ENCODE measurements around the gene SMIM43. TPM values are rescaled to one million over a fixed set of nuclear protein-coding genes. Genes with fewer than 3 reads are reported as not detected.

The SMIM43 gene
- total RNA-seq, 2 donors from 2014 or later = not detected

DNA sequence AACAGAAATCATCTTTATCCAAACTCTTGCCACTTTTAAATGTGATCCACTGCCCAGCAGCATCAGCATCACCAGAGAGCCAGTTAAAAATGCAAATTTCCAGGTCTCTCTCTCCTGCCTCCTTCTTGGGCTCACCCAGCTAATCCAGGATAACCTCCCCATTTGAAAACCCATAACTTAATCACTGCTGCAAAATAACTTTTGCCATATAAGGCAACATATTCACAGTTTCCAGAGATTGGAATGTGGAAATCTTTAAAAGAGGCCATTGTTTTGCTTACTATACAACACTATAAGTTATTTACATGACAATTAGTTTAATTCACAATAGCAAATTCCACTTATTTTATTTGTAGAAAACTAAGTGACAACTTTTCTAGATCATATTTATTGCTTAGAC is 31.3 kb upstream of the SMIM43 start:
- Histone ChIP-seq H3K36me3 (no peaks in the 10 kb centered on the region), H3K4me3 (no peak overlapping the region), H3K9me3 (no peaks in the 10 kb centered on the region), H3K27me3 (replicated peaks; ENCODE audit: insufficient read depth) (no peaks in the 10 kb centered on the region), H3K27ac (no peak overlapping the region), H3K4me1 (ENCODE audit: control insufficient read depth in 1 of 2, low read depth in 2 of 2) (no peaks in the 10 kb centered on the region)
- ATAC-seq (ENCODE audit: insufficient number of reproducible peaks, low FRiP score, low read depth) (no peak), DNase-seq (ENCODE audit: low spot score) (no peak)
- TF ChIP-seq, protein P1, sequence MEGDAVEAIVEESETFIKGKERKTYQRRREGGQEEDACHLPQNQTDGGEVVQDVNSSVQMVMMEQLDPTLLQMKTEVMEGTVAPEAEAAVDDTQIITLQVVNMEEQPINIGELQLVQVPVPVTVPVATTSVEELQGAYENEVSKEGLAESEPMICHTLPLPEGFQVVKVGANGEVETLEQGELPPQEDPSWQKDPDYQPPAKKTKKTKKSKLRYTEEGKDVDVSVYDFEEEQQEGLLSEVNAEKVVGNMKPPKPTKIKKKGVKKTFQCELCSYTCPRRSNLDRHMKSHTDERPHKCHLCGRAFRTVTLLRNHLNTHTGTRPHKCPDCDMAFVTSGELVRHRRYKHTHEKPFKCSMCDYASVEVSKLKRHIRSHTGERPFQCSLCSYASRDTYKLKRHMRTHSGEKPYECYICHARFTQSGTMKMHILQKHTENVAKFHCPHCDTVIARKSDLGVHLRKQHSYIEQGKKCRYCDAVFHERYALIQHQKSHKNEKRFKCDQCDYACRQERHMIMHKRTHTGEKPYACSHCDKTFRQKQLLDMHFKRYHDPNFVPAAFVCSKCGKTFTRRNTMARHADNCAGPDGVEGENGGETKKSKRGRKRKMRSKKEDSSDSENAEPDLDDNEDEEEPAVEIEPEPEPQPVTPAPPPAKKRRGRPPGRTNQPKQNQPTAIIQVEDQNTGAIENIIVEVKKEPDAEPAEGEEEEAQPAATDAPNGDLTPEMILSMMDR (IDR thresholded peaks at IDR 0.05) = no peak

DNA sequence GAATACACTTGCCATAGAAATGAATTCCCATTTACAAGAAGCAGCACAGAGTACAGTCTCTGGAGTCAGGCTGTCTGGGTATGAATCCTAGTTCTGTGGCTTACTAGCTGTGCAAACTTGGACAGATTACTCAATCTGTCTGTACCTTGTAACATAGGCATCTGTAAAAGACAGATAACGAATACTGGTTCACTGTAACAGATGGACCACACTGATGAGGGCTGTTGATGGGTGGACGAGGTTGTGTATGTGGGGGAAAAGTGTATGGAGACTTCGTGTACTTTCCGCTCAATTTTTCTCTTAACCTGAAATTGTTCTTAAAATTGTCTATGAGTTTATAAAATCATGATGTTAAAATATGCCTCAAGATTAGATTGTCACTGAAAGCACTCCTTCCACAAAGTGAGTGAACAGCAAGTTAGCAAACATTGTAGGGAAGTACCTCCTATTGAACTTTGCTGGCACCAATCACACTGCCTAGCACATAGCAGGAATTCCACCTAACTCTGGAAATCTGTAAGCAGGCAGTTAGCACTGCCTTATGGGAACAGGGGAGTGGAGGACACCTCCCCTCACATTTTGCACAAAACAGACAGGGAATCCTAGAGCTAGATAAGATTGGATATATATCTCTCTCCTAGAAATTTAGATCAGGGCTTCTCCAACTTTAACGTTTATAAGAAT is 29.7 kb upstream of the SMIM43 start:
- Histone ChIP-seq H3K27me3 (replicated peaks; ENCODE audit: insufficient read depth) (no peaks in the 10 kb centered on the region), H3K4me1 (ENCODE audit: control insufficient read depth in 1 of 2, low read depth in 2 of 2) (no peaks in the 10 kb centered on the region), H3K36me3 (no peaks in the 10 kb centered on the region), H3K9me3 (no peaks in the 10 kb centered on the region), H3K4me3 (no peak overlapping the region), H3K27ac (no peak overlapping the region)
- TF ChIP-seq, protein P1 (IDR thresholded peaks at IDR 0.05) = no peak
- DNase-seq (ENCODE audit: low spot score) (no peak), ATAC-seq (ENCODE audit: insufficient number of reproducible peaks, low FRiP score, low read depth) (no peak)

DNA sequence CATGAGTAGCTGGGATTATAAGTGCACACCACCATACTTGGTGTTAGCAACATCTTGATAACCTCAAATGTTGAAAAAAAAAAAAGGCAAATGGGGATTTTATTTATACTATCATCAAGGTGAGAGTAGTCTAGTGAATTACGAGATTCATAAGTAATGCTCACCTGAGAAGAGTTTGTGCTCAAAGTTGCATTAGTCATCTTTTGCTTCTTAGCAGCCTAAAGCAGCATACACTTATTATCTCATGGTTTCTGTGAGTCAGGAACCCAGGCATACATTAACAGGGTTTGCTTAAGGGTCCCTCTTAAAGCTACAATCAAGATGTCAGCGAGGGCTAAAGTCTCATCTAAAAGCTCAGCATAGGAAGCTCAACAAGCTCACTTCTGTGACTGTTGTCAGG is 28.0 kb upstream of the SMIM43 start:
- TF ChIP-seq, protein P1 (IDR thresholded peaks at IDR 0.05) = no peak
- Histone ChIP-seq H3K9me3 (no peaks in the 10 kb centered on the region), H3K4me3 (no peak overlapping the region), H3K27ac (no peak overlapping the region), H3K36me3 (no peaks in the 10 kb centered on the region), H3K27me3 (replicated peaks; ENCODE audit: insufficient read depth) (no peaks in the 10 kb centered on the region), H3K4me1 (ENCODE audit: control insufficient read depth in 1 of 2, low read depth in 2 of 2) (no peaks in the 10 kb centered on the region)
- ATAC-seq (ENCODE audit: insufficient number of reproducible peaks, low FRiP score, low read depth) (no peak), DNase-seq (ENCODE audit: low spot score) (no peak)

DNA sequence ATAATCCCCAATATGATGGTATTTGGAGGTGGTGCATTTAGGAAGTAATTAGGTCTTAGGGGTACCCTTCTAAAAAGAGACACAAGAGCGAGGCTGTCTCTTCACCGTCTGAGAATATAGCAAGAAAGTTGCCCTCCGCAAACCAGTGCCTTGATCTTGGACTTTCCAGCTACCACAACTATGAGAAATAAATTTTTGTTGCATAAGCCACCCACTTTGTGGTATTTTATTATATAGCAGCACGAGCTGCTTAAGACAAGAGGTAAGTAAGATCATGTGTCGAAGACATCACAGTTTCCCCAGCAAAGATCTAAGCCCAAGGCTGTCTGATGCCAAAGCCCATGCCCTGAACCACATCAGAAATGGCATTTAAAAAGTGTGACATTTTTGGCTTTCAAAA is 26.5 kb upstream of the SMIM43 start:
- H3K9me3 ChIP-seq = no peaks in the 10 kb centered on the region
- no peak overlapping the region for H3K27ac ChIP-seq
- H3K36me3 ChIP-seq = no peaks in the 10 kb centered on the region
- ATAC-seq (ENCODE audit: insufficient number of reproducible peaks, low FRiP score, low read depth) (no peak), DNase-seq (ENCODE audit: low spot score) (no peak)
- TF ChIP-seq, protein P1 (IDR thresholded peaks at IDR 0.05) = no peak
- no peaks in the 10 kb centered on the region for H3K27me3 ChIP-seq (replicated peaks; ENCODE audit: insufficient read depth)
- H3K4me1 ChIP-seq (ENCODE audit: control insufficient read depth in 1 of 2, low read depth in 2 of 2) = no peaks in the 10 kb centered on the region
- no peak overlapping the region for H3K4me3 ChIP-seq

DNA sequence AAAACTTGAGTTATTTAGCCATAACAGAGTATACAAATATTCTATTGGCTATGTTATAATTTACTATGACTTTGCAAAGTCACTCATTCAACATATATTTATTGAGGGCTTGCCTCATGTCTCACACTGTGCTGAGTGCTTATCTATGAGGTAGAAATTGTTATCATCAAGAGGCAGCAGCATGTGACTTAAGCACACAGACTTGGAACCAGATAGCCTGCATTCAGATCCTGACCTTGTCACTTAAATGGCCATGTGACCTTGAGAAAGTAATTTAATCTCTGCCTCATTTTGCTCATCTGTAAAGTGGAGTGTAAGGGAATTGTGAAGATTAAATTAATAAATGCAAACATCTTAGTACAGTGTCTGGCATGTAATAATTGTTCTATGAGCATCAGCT is 26.0 kb upstream of the SMIM43 start:
- Histone ChIP-seq H3K4me1 (ENCODE audit: control insufficient read depth in 1 of 2, low read depth in 2 of 2) (no peaks in the 10 kb centered on the region), H3K4me3 (no peak overlapping the region), H3K9me3 (no peaks in the 10 kb centered on the region), H3K27me3 (replicated peaks; ENCODE audit: insufficient read depth) (no peaks in the 10 kb centered on the region), H3K36me3 (no peaks in the 10 kb centered on the region), H3K27ac (no peak overlapping the region)
- TF ChIP-seq, protein P1 (IDR thresholded peaks at IDR 0.05) = no peak
- DNase-seq (ENCODE audit: low spot score) (no peak), ATAC-seq (ENCODE audit: insufficient number of reproducible peaks, low FRiP score, low read depth) (no peak)

Data from thoracic aorta (tissue), 2 donors.